HCT116 (cell line): Measurements from ENCODE around the gene KLK12. TPM values are rescaled to one million over a fixed set of nuclear protein-coding genes. Genes with fewer than 3 reads are reported as not detected.

Source experiments
- ATAC-seq: fragments of 200-7000 bp; cut with Tn5 transposase; 2 replicates; pipeline ENCODE4 v1.9.1; 2020; ENCODE audit warnings: mild to moderate bottlenecking, moderate library complexity
- BruUV-seq: library from RNA; stranded (reverse); fragments of 400-500 nt; replicated peaks from 2 replicates; lab custom pipeline; 2021; lab: Mats Ljungman, UMichigan
- CTCF ChIA-PET: fragments of 300-600 bp; sonication (Branson Sonifier 250); formaldehyde crosslinking; loops from one replicate; lab custom pipeline; 2021; ENCODE audit warnings: antibody characterized with exemption; lab: Charles Lee
- POLR2A ChIA-PET: fragments of 300-600, 350-600 bp; sonication (Branson Sonifier 250); formaldehyde crosslinking; loops from one replicate; lab custom pipeline; 2021; ENCODE audit warnings: antibody characterized with exemption; lab: Charles Lee
- RAD21 ChIA-PET, 2 experiments: fragments of 300-600 bp; sonication (Branson Sonifier 250); formaldehyde crosslinking; loops; one replicate each; lab custom pipeline; 2023; ENCODE audit warnings: low total read pairs in 2 of 2; ENCODE audit not compliant: uncharacterized antibody in 2 of 2, unreplicated experiment in 2 of 2, low non-redundant PET in 1 of 2; lab: Charles Lee
- DNase-seq: peaks from one replicate; pipeline ENCODE4 v3.0.0-alpha.2; 2010; ENCODE audit warnings: low read depth, low spot score
- H2AFZ ChIP-seq: fragments of 200-600 bp; shearing (Covaris generic), sonication (generic); 2 replicates; pipeline ENCODE4 v1.6.1; 2017; ENCODE audit warnings: low read depth, mixed run types, mixed read lengths, antibody characterized with exemption, low read length; ENCODE audit not compliant: poor library complexity, severe bottlenecking
- H3K27ac ChIP-seq: 2 replicates; pipeline ENCODE4 v1.5.1; 2012; ENCODE audit warnings: low read depth, low read length
- H3K27me3 ChIP-seq: fragments of 200-600 bp; sonication (generic); 2 replicates; pipeline ENCODE4 v1.6.1; 2016; ENCODE audit warnings: mixed run types, low read length, mixed read lengths; ENCODE audit not compliant: insufficient read depth
- H3K36me3 ChIP-seq, 2 experiments: fragments of 200-500 bp in 1 of 2; fragments of 200-600 bp in 1 of 2; sonication (Bioruptor generic) in 1 of 2; sonication (generic) in 1 of 2; 2 replicates each; pipeline versions ENCODE4 v1.5.1 to v1.6.1; 2014 to 2016; ENCODE audit warnings: low read length in 2 of 2, inconsistent platforms in 1 of 2, mixed read lengths in 1 of 2, mixed run types in 1 of 2; ENCODE audit not compliant: insufficient read depth in 2 of 2, control insufficient read depth in 1 of 2
- H3K4me1 ChIP-seq, 2 experiments: fragments of 200-600 bp in 1 of 2; sonication (generic) in 1 of 2; 2 replicates each; pipeline versions ENCODE4 v1.5.1 to v1.6.1; 2012 to 2017; ENCODE audit warnings: low read length in 2 of 2, inconsistent platforms in 1 of 2, mild to moderate bottlenecking in 1 of 2, mixed read lengths in 1 of 2, mixed run types in 1 of 2, moderate library complexity in 1 of 2; ENCODE audit not compliant: insufficient read depth in 2 of 2, control insufficient read depth in 1 of 2
- H3K4me2 ChIP-seq: fragments of 200-600 bp; sonication (generic); 2 replicates; pipeline ENCODE4 v1.6.1; 2017; ENCODE audit warnings: mixed run types, low read length, mixed read lengths
- H3K4me3 ChIP-seq, 2 experiments: fragments of 200-600 bp in 1 of 2; sonication (generic) in 1 of 2; replicated peaks in 1 of 2; 2 replicates each; pipeline ENCODE4 v1.5.1; 2011 to 2016; ENCODE audit warnings: low read length in 2 of 2, control low read depth in 1 of 2, low read depth in 1 of 2, mild to moderate bottlenecking in 1 of 2, mixed read lengths in 1 of 2, mixed run types in 1 of 2
- H3K79me2 ChIP-seq: fragments of 200-600 bp; sonication (generic); 2 replicates; pipeline ENCODE4 v1.6.1; 2017; ENCODE audit warnings: mild to moderate bottlenecking, mixed run types, low read length, moderate library complexity, mixed read lengths; ENCODE audit not compliant: insufficient read depth
- H3K9ac ChIP-seq: fragments of 200-600 bp; sonication (generic); 2 replicates; pipeline ENCODE4 v1.6.1; 2016; ENCODE audit warnings: low read length, mixed read lengths
- H3K9me2 ChIP-seq: fragments of 200-600 bp; sonication (generic), shearing (Covaris generic); 2 replicates; pipeline ENCODE4 v1.6.1; 2017; ENCODE audit warnings: mixed run types, mild to moderate bottlenecking, moderate library complexity; ENCODE audit not compliant: insufficient read depth
- H3K9me3 ChIP-seq, 2 experiments: fragments of 200-500 bp in 1 of 2; fragments of 200-600 bp in 1 of 2; sonication (Bioruptor generic) in 1 of 2; sonication (generic) in 1 of 2; 2 replicates each; pipeline ENCODE4 v1.6.1; 2014 to 2017; ENCODE audit warnings: low read length in 2 of 2, mixed read lengths in 2 of 2, inconsistent platforms in 1 of 2, low read depth in 1 of 2, mild to moderate bottlenecking in 1 of 2, mixed run types in 1 of 2, moderate library complexity in 1 of 2; ENCODE audit not compliant: control insufficient read depth in 1 of 2, insufficient read depth in 1 of 2
- H4K20me1 ChIP-seq: fragments of 200-600 bp; sonication (generic), shearing (Covaris generic); 2 replicates; pipeline ENCODE4 v1.6.1; 2017; ENCODE audit warnings: mixed run types, mild to moderate bottlenecking, moderate library complexity; ENCODE audit not compliant: insufficient read depth
- CBX3 ChIP-seq: IDR thresholded peaks from 2 replicates; pipeline ENCODE4 v1.6.1; 2012; ENCODE audit warnings: low read depth
- EZH2 ChIP-seq: fragments of 200-600 bp; sonication (generic); IDR thresholded peaks from 2 replicates; pipeline ENCODE4 v1.6.1; 2017; ENCODE audit warnings: antibody characterized with exemption, mixed run types
- POLR2AphosphoS5 ChIP-seq: IDR thresholded peaks from 2 replicates; pipeline ENCODE4 v1.6.1; 2011; ENCODE audit warnings: mild to moderate bottlenecking, low read depth, low read length, moderate library complexity
- SP1 ChIP-seq: IDR thresholded peaks from 2 replicates; pipeline ENCODE4 v1.6.1; 2012; ENCODE audit warnings: low read depth
- TCF7L2 ChIP-seq: IDR thresholded peaks from 2 replicates; pipeline ENCODE4 v1.7.0; 2011; ENCODE audit warnings: borderline replicate concordance, inconsistent platforms; ENCODE audit not compliant: insufficient read depth, insufficient read length; ENCODE audit errors: extremely low read depth
- YY1 ChIP-seq: IDR thresholded peaks from 2 replicates; pipeline ENCODE4 v1.6.1; 2011; ENCODE audit warnings: low read length, low read depth, moderate library complexity, mild to moderate bottlenecking; ENCODE audit not compliant: insufficient replicate concordance; ENCODE audit errors: extremely low read depth
- ZFX ChIP-seq: fragments of 450-650 bp; IDR thresholded peaks from 2 replicates; pipeline ENCODE4 v1.6.1; 2017
- intact Hi-C: fragments of 100-400 bp; cut with micrococcal nuclease; formaldehyde crosslinking; loops from 2 replicates; pipeline ENCODE4 v1.10.0; 2022
- total RNA-seq: library from RNA; stranded (reverse); gene quantifications from one replicate; pipeline ENCODE4 v1.2.1, GENCODE V29; 2021; ENCODE audit not compliant: unreplicated experiment

Gene KLK12
- total RNA-seq, 1 experiment from 2014 or later, result not detected

- ChIA-PET POLR2A (no interaction called here), RAD21 (no interaction called here), CTCF (no interaction called here)
- Histone ChIP-seq H3K79me2 (peaks cover 11% of the 10 kb centered on the region; the same call in 1 of the 2 replicates), H3K9me2 (no peaks in the 10 kb centered on the region), H4K20me1 (no peaks in the 10 kb centered on the region), H3K4me2 (no peak overlapping the region), H3K27ac (no peak overlapping the region), H3K36me3 (peaks cover 0 to 6% of the 10 kb centered on the region in 2 experiments; a peak in 1 of 4 replicates), H3K27me3 (no peaks in the 10 kb centered on the region), H2AFZ (no peak overlapping the region), H3K4me1 (peaks cover 15 to 50% of the 10 kb centered on the region in 2 experiments), H3K9ac (no peak overlapping the region), H3K9me3 (no peaks in the 10 kb centered on the region), H3K4me3 (no peak overlapping the region)
- TF ChIP-seq EZH2 (no peak), CBX3 (no peak), TCF7L2 (no peak), ZFX (no peak)
- ATAC-seq, result no peak
- intact Hi-C loops, result no loop called here
- no peak for DNase-seq
- BruUV-seq, result no TSS peak
These were observed 36.7 kb downstream of the KLK12 start for GRCh38 chr19:50998061-50998460.

GRCh38 chr19:50994129-50994528 lies 40.7 kb downstream of the KLK12 start:
- no peak for DNase-seq
- no TSS peak for BruUV-seq
- H3K9me2 ChIP-seq, result no peaks in the 10 kb centered on the region
- intact Hi-C loops, result no loop called here
- POLR2A ChIA-PET, result interaction anchor here (0.6 to 4.2 kb wide), 3 partner anchors 8 to 72 kb away, joined by 3 to 19 read pairs (median 4); partner anchors contain the start of gene KLK8
- no peaks in the 10 kb centered on the region for H3K27me3 ChIP-seq
- H3K79me2 ChIP-seq, result no peaks in the 10 kb centered on the region
- peaks cover 0 to 6% of the 10 kb centered on the region in 2 experiments; a peak in 1 of 4 replicates for H3K36me3 ChIP-seq
- no peak overlapping the region for H3K27ac ChIP-seq
- no peak overlapping the region for H3K9ac ChIP-seq
- no peak overlapping the region for H3K4me3 ChIP-seq
- no peak for TF ChIP-seq POLR2AphosphoS5
- no peak for TF ChIP-seq EZH2
- peak; percentile 49; the same call in 1 of the 2 replicates for TF ChIP-seq SP1
- peak; percentile 69 for TF ChIP-seq YY1
- peak; percentile 14; the same call in 1 of the 2 replicates for TF ChIP-seq CBX3
- TF ChIP-seq, all 23 proteins: peak for 3
- H3K4me1 ChIP-seq, result peaks cover 16 to 35% of the 10 kb centered on the region in 2 experiments
- no peaks in the 10 kb centered on the region for H4K20me1 ChIP-seq
- H3K9me3 ChIP-seq, result no peaks in the 10 kb centered on the region
- no peak overlapping the region; the same call in 1 of the 2 replicates for H3K4me2 ChIP-seq
- H2AFZ ChIP-seq, result no peak overlapping the region
- ChIA-PET CTCF (no interaction called here), RAD21 (no interaction called here)
- peak; percentile 59 for ATAC-seq
